Transverse colon (tissue), 4 donors: ENCODE measurements around the gene AHDC1. TPM values are rescaled to one million over a fixed set of nuclear protein-coding genes. Genes with fewer than 3 reads are reported as not detected.
A peak's percentile ranks its signal among the peaks of the same experiment; 100 is the strongest.

Experiments
- DNase-seq: peaks from one replicate; pipeline ENCODE4 v3.0.0-alpha.2; 2019
- H3K27ac ChIP-seq, 4 donors: fragments of 200-600 bp; sonication (generic); 2 replicates each; pipeline ENCODE4 v1.5.1; 2016 to 2018; ENCODE audit warnings: inconsistent platforms in 4 of 4
- H3K27me3 ChIP-seq: fragments of 200-600 bp; sonication (generic); 2 replicates; pipeline ENCODE4 v1.5.1; 2017; ENCODE audit warnings: inconsistent platforms
- H3K36me3 ChIP-seq, 4 donors: fragments of 200-600 bp; sonication (generic); 2 replicates each; pipeline ENCODE4 v1.5.1; 2017 to 2019; ENCODE audit warnings: inconsistent platforms in 4 of 4
- H3K4me1 ChIP-seq, 4 donors: fragments of 200-600 bp; sonication (generic); 2 replicates each; pipeline ENCODE4 v1.5.1; 2017 to 2020; ENCODE audit warnings: inconsistent platforms in 4 of 4
- H3K4me3 ChIP-seq, 4 donors: fragments of 200-600 bp; sonication (generic); 1 replicate in 1 of 4; 2 replicates in 3 of 4; pipeline versions ENCODE4 v1.5.1 to v1.6.1; 2017 to 2019; ENCODE audit warnings: inconsistent platforms in 4 of 4
- H3K9me3 ChIP-seq, 2 donors: fragments of 200-600 bp; sonication (generic); 2 replicates each; pipeline ENCODE4 v1.5.1; 2017 to 2019; ENCODE audit warnings: inconsistent platforms in 2 of 2
- CTCF ChIP-seq, 5 experiments: fragments of 200-600 bp in 3 of 5; fragments of 450-650 bp in 2 of 5; sonication (generic) in 3 of 5; IDR thresholded peaks; 1 replicate in 2 of 5; 2 replicates in 3 of 5; pipeline ENCODE4 v1.5.1; 2016 to 2017; ENCODE audit warnings: antibody characterized with exemption in 5 of 5, inconsistent platforms in 3 of 5, mild to moderate bottlenecking in 2 of 5, moderate library complexity in 1 of 5
- EP300 ChIP-seq: sonication (generic); formaldehyde crosslinking; IDR thresholded peaks from one replicate; pipeline ENCODE4 v1.6.1; 2017; ENCODE audit warnings: antibody characterized with exemption, low read depth
- POLR2A ChIP-seq: fragments of 450-650 bp; IDR thresholded peaks from one replicate; pipeline ENCODE4 v1.6.1; 2016; ENCODE audit warnings: antibody characterized with exemption, mild to moderate bottlenecking, moderate library complexity
- POLR2AphosphoS5 ChIP-seq, 3 donors: sonication (generic); formaldehyde crosslinking; IDR thresholded peaks; one replicate each; pipeline ENCODE4 v1.6.1; 2016; ENCODE audit warnings: antibody characterized with exemption in 3 of 3
- WGBS, 2 donors: methylation state at CpG; one replicate each; pipeline ENCODE4 v1.1.5; 2018; ENCODE audit warnings: low coverage in 1 of 2; 5-methylcytosine and 5-hydroxymethylcytosine counted together
- in situ Hi-C, 4 donors: fragments of 200-750 bp; cut with MboI; loops; one replicate each; pipeline versions ENCODE4 v1.15.0 to v1.15.1; 2017; ENCODE audit warnings: low sequenced_read_pairs in 3 of 4, low pct_ligation_motif_present in 1 of 4, low pct_unique_long_range_greater_than_20kb in 1 of 4
- intact Hi-C: fragments of 100-400 bp; cut with DNase I; formaldehyde crosslinking; loops from one replicate; pipeline ENCODE4 v1.15.1; 2023; ENCODE audit warnings: low total_unique reads
- total RNA-seq, 4 donors: library from RNA; depleted of rRNA; stranded (reverse); fragments of >200 nt; gene quantifications; one replicate each; pipeline ENCODE4 v1.1.0, GENCODE V29; 2016

AHDC1 gene
- total RNA-seq, 4 donors from 2014 or later, result 11.7 to 34.4 (median 21.3) TPM

DNA sequence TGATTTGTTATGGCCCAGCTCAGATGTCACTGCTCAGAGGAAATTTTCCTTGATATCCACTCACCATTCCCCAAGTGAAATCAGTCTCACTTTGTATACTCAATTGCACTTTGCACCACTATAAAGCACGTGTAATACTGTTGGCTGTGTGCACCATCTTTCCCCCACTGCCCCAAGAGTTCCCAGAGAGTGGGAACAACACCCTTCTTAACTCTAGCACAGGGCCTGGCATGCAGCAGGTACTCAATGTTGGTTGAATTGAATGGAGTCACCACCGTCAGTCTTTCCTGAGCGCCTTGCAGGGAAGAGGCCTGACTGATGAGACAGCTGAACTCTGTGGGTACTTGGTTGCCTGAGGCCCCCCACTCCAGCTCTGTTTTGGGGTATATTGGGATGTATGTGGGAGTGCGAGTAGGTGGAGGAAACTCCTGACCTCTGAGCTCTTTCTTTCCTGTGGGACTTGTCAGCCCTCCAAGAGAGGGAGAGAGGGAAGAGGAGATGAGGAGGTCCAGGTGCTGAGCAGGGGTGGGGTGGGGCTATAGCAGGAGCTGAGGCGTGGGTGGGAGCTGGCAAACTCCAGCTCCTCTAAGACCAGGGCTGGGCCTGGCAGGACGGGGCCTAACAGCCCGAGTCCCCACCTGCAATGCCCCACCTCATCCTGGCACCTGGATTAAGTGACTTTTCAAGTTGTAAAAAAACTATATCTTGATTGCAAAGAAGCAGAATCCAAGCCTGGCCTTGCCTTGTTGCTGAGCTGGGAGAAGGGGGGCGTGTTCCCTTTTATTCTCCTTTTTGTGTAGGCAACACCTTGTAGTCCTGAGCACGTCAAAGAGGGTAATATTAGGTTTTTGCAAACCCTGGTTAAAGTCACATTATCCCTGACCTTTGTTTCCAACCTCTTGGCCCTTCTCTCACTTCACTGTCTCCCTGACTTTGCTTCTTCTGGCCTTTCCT lies 94.5 kb downstream of the AHDC1 start:
- TF ChIP-seq POLR2A (no peak), CTCF (IDR thresholded peaks at IDR 0.05) (no peak), EP300 (no peak)
- Histone ChIP-seq H3K4me1 (peaks cover 6 to 36% (median 22%) of the 10 kb centered on the region in 4 donors), H3K27me3 (no peaks in the 10 kb centered on the region), H3K27ac (peak overlapping the region; percentile 49 to 68 (median 59)), H3K4me3 (no peak overlapping the region), H3K9me3 (no peaks in the 10 kb centered on the region), H3K36me3 (no peaks in the 10 kb centered on the region)
- intact Hi-C loops (no loop called here), in situ Hi-C loops (no loop called here)
- peak; percentile 77 for DNase-seq
- 14 to 54% methylated on average over 1 to 9 of the region's 9 CpGs for WGBS, 2 donors

DNA sequence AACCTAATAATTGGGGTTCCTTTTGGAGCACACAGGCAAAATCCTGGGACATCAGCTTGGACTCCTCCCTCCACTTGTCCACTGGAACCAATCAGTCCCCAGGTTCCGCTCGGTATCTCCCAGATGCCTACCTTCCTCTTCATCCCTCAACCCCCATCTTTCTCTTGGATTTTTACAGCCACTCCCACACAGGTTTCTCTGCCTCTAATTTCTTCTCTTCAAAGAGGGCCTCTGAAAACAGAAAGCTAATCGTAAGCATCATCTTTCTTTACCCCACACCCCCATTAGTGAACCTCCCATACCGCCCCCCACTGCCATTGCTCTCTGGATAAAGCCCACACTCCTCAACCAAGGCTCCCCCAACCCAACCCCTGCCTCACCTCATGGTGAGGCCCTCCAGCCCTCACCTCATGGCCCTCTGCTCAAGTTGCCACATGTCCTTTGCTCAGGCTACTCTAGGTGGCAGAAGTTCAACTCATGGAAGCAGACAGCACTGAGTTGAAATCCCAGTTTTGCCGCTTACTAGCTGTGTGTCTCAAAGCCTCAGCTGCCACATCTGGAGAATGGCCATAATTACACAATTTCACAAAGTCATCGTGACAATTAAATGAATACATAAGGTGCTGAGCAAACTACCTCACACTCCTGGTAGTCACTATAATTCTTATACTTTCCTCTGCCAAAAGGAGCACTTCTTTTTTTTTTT lies 95.8 kb downstream of the AHDC1 start:
- Histone ChIP-seq H3K36me3 (no peaks in the 10 kb centered on the region), H3K4me3 (no peak overlapping the region), H3K27me3 (no peaks in the 10 kb centered on the region), H3K9me3 (no peaks in the 10 kb centered on the region), H3K4me1 (peaks cover 10 to 39% (median 32%) of the 10 kb centered on the region in 4 donors), H3K27ac (no peak overlapping the region)
- TF ChIP-seq EP300 (no peak), CTCF (IDR thresholded peaks at IDR 0.05) (no peak), POLR2A (no peak), POLR2AphosphoS5 (IDR thresholded peaks at IDR 0.05) (no peak)
- 84 to 96% methylated on average over 3 to 6 of the region's 6 CpGs for WGBS, 2 donors
- intact Hi-C loops (no loop called here), in situ Hi-C loops (no loop called here)
- DNase-seq, result no peak

GRCh38 chr1:27506703-27507102 lies 97.2 kb downstream of the AHDC1 start:
- in situ Hi-C loops, result no loop called here
- Histone ChIP-seq H3K4me1 (peaks cover 10 to 39% (median 32%) of the 10 kb centered on the region in 4 donors), H3K27ac (no peak overlapping the region), H3K9me3 (no peaks in the 10 kb centered on the region), H3K4me3 (no peak overlapping the region), H3K36me3 (no peaks in the 10 kb centered on the region), H3K27me3 (no peaks in the 10 kb centered on the region)
- WGBS, 2 donors, result 89 to 94% methylated on average over 5 to 6 of the region's 6 CpGs
- TF ChIP-seq POLR2A, result no peak
- no peak for TF ChIP-seq POLR2AphosphoS5 (IDR thresholded peaks at IDR 0.05)
- no peak for TF ChIP-seq CTCF (IDR thresholded peaks at IDR 0.05)
- TF ChIP-seq EP300, result no peak
- intact Hi-C loops, result no loop called here
- DNase-seq, result no peak

GRCh38 chr1:27505420-27505680 lies 98.6 kb downstream of the AHDC1 start:
- intact Hi-C loops (no loop called here), in situ Hi-C loops (no loop called here)
- Histone ChIP-seq H3K36me3 (no peaks in the 10 kb centered on the region), H3K27me3 (no peaks in the 10 kb centered on the region), H3K4me3 (no peak overlapping the region), H3K27ac (peak overlapping the region; percentile 78 to 94 (median 86)), H3K9me3 (no peaks in the 10 kb centered on the region), H3K4me1 (peaks cover 10 to 38% (median 32%) of the 10 kb centered on the region in 4 donors)
- DNase-seq, result no peak
- WGBS, 2 donors, result 65% methylated on average over 5 of the region's 5 CpGs; no CpG with 5 or more reads in 1 of the 2 donors
- no peak for TF ChIP-seq CTCF (IDR thresholded peaks at IDR 0.05)
